Measurements from ENCODE around the gene CDKN2B-AS1.

- TF ChIP-seq, protein P1, sequence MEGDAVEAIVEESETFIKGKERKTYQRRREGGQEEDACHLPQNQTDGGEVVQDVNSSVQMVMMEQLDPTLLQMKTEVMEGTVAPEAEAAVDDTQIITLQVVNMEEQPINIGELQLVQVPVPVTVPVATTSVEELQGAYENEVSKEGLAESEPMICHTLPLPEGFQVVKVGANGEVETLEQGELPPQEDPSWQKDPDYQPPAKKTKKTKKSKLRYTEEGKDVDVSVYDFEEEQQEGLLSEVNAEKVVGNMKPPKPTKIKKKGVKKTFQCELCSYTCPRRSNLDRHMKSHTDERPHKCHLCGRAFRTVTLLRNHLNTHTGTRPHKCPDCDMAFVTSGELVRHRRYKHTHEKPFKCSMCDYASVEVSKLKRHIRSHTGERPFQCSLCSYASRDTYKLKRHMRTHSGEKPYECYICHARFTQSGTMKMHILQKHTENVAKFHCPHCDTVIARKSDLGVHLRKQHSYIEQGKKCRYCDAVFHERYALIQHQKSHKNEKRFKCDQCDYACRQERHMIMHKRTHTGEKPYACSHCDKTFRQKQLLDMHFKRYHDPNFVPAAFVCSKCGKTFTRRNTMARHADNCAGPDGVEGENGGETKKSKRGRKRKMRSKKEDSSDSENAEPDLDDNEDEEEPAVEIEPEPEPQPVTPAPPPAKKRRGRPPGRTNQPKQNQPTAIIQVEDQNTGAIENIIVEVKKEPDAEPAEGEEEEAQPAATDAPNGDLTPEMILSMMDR (IDR thresholded peaks at IDR 0.05), result no peak
- no peak for TF ChIP-seq EP300 (IDR thresholded peaks at IDR 0.05)
- no peak for TF ChIP-seq POLR2AphosphoS5 (IDR thresholded peaks at IDR 0.05)
Measured at GRCh38 chr9:22033012-22033630, 38.5 kb downstream of the CDKN2B-AS1 start.
